ENCODE data around the gene SMR3A. TPM values are rescaled to one million over a fixed set of nuclear protein-coding genes. Genes with fewer than 3 reads are reported as not detected.

SMR3A gene
- total RNA-seq (ENCODE audit: low replicate concordance), result not detected in 2 replicates

GRCh38 chr4:70360460-70360859 is at the start of gene SMR3A:
SMR3A (plus strand) TSS chr4:70360760; CDS start chr4:70362116, 1,356 bp downstream.

GRCh38 chr4:70334681-70335080 is 25.9 kb upstream of the SMR3A start, which contains the start of gene CABS1:
CABS1 (plus strand) TSS chr4:70334981; CDS start chr4:70335040, 59 bp downstream.

GRCh38 chr4:70382691-70383181 is 22.2 kb downstream of the SMR3A start, which contains the start of gene SMR3B:
SMR3B (plus strand) TSS chr4:70383131; CDS start chr4:70384511, 1,380 bp downstream.

GRCh38 chr4:70397580-70397979 is 37.0 kb downstream of the SMR3A start, which contains the start of gene OPRPN:
OPRPN (plus strand) TSS chr4:70397940; CDS start chr4:70399286, 1,346 bp downstream.

Other genes starting within 250 kb of the SMR3A start
- gene PRR27, start 206.5 kb upstream of the SMR3A start, total RNA-seq (ENCODE audit: low replicate concordance), result not detected in 2 replicates
- not detected in 2 replicates for gene ODAM, start 165.0 kb upstream of the SMR3A start, total RNA-seq (ENCODE audit: low replicate concordance)
- gene FDCSP, start 134.6 kb upstream of the SMR3A start, total RNA-seq (ENCODE audit: low replicate concordance), result not detected in 2 replicates
- not detected in 2 replicates for gene CSN3, start 118.2 kb upstream of the SMR3A start, total RNA-seq (ENCODE audit: low replicate concordance)
- not detected in 2 replicates for gene CABS1, start 25.8 kb upstream of the SMR3A start, total RNA-seq (ENCODE audit: low replicate concordance)
- gene SMR3B, start 22.4 kb downstream of the SMR3A start, total RNA-seq (ENCODE audit: low replicate concordance), result not detected in 2 replicates
- gene OPRPN, start 37.2 kb downstream of the SMR3A start, total RNA-seq (ENCODE audit: low replicate concordance), result not detected in 2 replicates
- gene MUC7, start 111.4 kb downstream of the SMR3A start, total RNA-seq (ENCODE audit: low replicate concordance), result not detected in 2 replicates
- gene AMTN, start 157.8 kb downstream of the SMR3A start, total RNA-seq (ENCODE audit: low replicate concordance), result 1.1 TPM in 1 of 2 replicates, not detected in the other
- not detected in 2 replicates for gene AMBN, start 231.5 kb downstream of the SMR3A start, total RNA-seq (ENCODE audit: low replicate concordance)

All from smooth muscle cell of the coronary artery (primary cell).